Measurements from ENCODE around the gene OR8B4. TPM values are rescaled to one million over a fixed set of nuclear protein-coding genes. Genes with fewer than 3 reads are reported as not detected.

The OR8B4 gene
- total and polyA plus RNA-seq, 12 donors, result not detected

DNA sequence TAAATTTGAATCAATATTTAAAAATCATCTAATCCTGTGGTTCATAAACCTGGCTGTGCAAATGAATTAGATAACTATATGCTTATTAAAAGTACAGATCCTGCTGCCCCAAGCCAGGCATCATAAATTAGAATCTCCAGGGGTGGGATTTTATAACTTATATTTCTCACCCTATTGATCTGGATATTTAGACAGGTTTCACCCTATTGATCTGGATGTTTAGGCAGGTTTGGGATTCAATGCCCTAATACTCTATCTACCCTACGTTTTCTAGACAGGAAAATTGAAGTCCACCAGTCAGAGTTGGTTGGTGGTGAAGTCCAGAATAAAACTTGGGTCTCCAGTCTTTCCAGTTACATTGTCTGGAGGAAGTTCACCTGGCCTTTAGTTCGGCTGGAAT, 18.2 kb upstream of the OR8B4 start:
- H3K27ac ChIP-seq, result no peak overlapping the region
- no peak for DNase-seq
- no peaks in the 10 kb centered on the region for H3K36me3 ChIP-seq (replicated peaks in 1 of 2)
- no peak for TF ChIP-seq POLR2A (IDR thresholded peaks at IDR 0.05)
- TF ChIP-seq, protein P1, sequence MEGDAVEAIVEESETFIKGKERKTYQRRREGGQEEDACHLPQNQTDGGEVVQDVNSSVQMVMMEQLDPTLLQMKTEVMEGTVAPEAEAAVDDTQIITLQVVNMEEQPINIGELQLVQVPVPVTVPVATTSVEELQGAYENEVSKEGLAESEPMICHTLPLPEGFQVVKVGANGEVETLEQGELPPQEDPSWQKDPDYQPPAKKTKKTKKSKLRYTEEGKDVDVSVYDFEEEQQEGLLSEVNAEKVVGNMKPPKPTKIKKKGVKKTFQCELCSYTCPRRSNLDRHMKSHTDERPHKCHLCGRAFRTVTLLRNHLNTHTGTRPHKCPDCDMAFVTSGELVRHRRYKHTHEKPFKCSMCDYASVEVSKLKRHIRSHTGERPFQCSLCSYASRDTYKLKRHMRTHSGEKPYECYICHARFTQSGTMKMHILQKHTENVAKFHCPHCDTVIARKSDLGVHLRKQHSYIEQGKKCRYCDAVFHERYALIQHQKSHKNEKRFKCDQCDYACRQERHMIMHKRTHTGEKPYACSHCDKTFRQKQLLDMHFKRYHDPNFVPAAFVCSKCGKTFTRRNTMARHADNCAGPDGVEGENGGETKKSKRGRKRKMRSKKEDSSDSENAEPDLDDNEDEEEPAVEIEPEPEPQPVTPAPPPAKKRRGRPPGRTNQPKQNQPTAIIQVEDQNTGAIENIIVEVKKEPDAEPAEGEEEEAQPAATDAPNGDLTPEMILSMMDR (IDR thresholded peaks at IDR 0.05), result no peak
- 45 to 61% (median 53%) methylated on average over 2 of the region's 2 CpGs for WGBS, 4 donors
- H3K27me3 ChIP-seq, result peaks cover 4% of the 10 kb centered on the region
- H3K4me1 ChIP-seq (replicated peaks in 1 of 2), result no peaks in the 10 kb centered on the region
- H3K9me3 ChIP-seq (replicated peaks in 1 of 3), result no peaks in the 10 kb centered on the region
- H3K4me3 ChIP-seq, result no peak overlapping the region
- intact Hi-C loops (cut with DNase I), result no loop called here

DNA sequence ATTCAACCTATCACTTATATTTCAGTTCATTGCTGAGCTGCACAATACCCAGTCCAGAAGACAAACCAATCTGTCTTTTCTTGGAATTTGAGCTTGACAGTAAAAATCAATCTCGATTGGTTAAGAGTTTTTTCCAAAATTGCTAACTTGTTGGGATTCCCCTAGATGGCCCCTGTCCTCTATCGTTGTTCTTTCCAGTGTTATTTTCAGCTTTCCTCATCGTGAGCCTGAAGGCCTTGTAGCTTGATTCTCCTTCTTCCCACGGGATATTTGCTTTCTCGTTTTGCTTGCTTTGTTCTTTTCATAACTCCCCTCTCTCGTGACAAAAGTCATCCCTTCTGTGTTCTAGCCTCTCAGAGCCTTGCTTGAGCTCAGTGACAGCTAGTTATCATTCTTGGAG, 17.8 kb upstream of the OR8B4 start:
- Histone ChIP-seq H3K9me3 (replicated peaks in 1 of 3) (no peaks in the 10 kb centered on the region), H3K36me3 (replicated peaks in 1 of 2) (no peaks in the 10 kb centered on the region), H3K27me3 (peaks cover 4% of the 10 kb centered on the region), H3K4me3 (no peak overlapping the region), H3K4me1 (replicated peaks in 1 of 2) (no peaks in the 10 kb centered on the region), H3K27ac (no peak overlapping the region)
- 35 to 43% (median 39%) methylated on average over 6 of the region's 6 CpGs for WGBS, 4 donors
- intact Hi-C loops (cut with DNase I), result no loop called here
- TF ChIP-seq, protein P1 (IDR thresholded peaks at IDR 0.05), result no peak
- no peak for TF ChIP-seq POLR2A (IDR thresholded peaks at IDR 0.05)
- no peak for DNase-seq

- no peak for TF ChIP-seq POLR2A (IDR thresholded peaks at IDR 0.05)
- TF ChIP-seq, protein P1 (IDR thresholded peaks at IDR 0.05), result no peak
- H3K9me3 ChIP-seq (replicated peaks in 1 of 3), result no peaks in the 10 kb centered on the region
- H3K36me3 ChIP-seq (replicated peaks in 1 of 2), result no peaks in the 10 kb centered on the region
- no peak overlapping the region for H3K27ac ChIP-seq
- DNase-seq, result no peak
- H3K4me1 ChIP-seq (replicated peaks in 1 of 2), result no peaks in the 10 kb centered on the region
- 75 to 85% (median 79%) methylated on average over 7 of the region's 7 CpGs for WGBS, 4 donors
- H3K27me3 ChIP-seq, result peaks cover 4% of the 10 kb centered on the region
- H3K4me3 ChIP-seq, result no peak overlapping the region
- intact Hi-C loops (cut with DNase I), result no loop called here
Observed at GRCh38 chr11:124441519-124441918, 16.8 kb upstream of the OR8B4 start.

GRCh38 chr11:124441081-124441480, 16.4 kb upstream of the OR8B4 start:
- no peak for DNase-seq
- Histone ChIP-seq H3K4me3 (no peak overlapping the region), H3K27ac (no peak overlapping the region), H3K4me1 (replicated peaks in 1 of 2) (no peaks in the 10 kb centered on the region), H3K36me3 (replicated peaks in 1 of 2) (no peaks in the 10 kb centered on the region), H3K27me3 (peaks cover 4% of the 10 kb centered on the region), H3K9me3 (replicated peaks in 1 of 3) (no peaks in the 10 kb centered on the region)
- intact Hi-C loops (cut with DNase I), result no loop called here
- TF ChIP-seq, protein P1 (IDR thresholded peaks at IDR 0.05), result no peak
- no peak for TF ChIP-seq POLR2A (IDR thresholded peaks at IDR 0.05)
- WGBS, 4 donors, result 82 to 84% (median 83%) methylated on average over 5 of the region's 5 CpGs

Measured in adrenal gland (tissue), 12 donors.